Measurements from ENCODE around the gene SAE1.
"Not testable (repeated sequence)": the region's sequence is repeated elsewhere in the genome, so short reads cannot be mapped to it uniquely, and the experiment has no call there.

SAE1 gene

GRCh38 chr19:47097396-47098201 lies 33.0 kb upstream of the SAE1 start:
- H3K4me3 ChIP-seq (ENCODE audit: low read depth, low read length) = no peak overlapping the region
- no peak for TF ChIP-seq CTCF (IDR thresholded peaks at IDR 0.05; ENCODE audit: low read depth, low read length)
- in situ Hi-C loops (cut with HindIII; ENCODE audit: low sequenced_read_pairs) = no loop called here
- no peak for DNase-seq (ENCODE audit: low read depth, low spot score)

GRCh38 chr19:47098608-47099007 lies 32.0 kb upstream of the SAE1 start:
- DNase-seq (ENCODE audit: low read depth, low spot score) = no peak
- in situ Hi-C loops (cut with HindIII; ENCODE audit: low sequenced_read_pairs) = no loop called here
- no peak for TF ChIP-seq CTCF (IDR thresholded peaks at IDR 0.05; ENCODE audit: low read depth, low read length)
- no peak overlapping the region for H3K4me3 ChIP-seq (ENCODE audit: low read depth, low read length)

- in situ Hi-C loops (cut with HindIII; ENCODE audit: low sequenced_read_pairs) = no loop called here
- H3K4me3 ChIP-seq (ENCODE audit: low read depth, low read length) = no peak overlapping the region
- no peak for DNase-seq (ENCODE audit: low read depth, low spot score)
- TF ChIP-seq CTCF (IDR thresholded peaks at IDR 0.05; ENCODE audit: low read depth, low read length) = no peak
Measured at GRCh38 chr19:47099576-47100050, 31.0 kb upstream of the SAE1 start.

- no peak overlapping the region for H3K4me3 ChIP-seq (ENCODE audit: low read depth, low read length)
- in situ Hi-C loops (cut with HindIII; ENCODE audit: low sequenced_read_pairs) = no loop called here
- TF ChIP-seq CTCF (IDR thresholded peaks at IDR 0.05; ENCODE audit: low read depth, low read length) = no peak
- DNase-seq (ENCODE audit: low read depth, low spot score) = no peak
Measured at GRCh38 chr19:47100290-47100689, 30.3 kb upstream of the SAE1 start.

- DNase-seq (ENCODE audit: low read depth, low spot score); in situ Hi-C loops (cut with HindIII; ENCODE audit: low sequenced_read_pairs); H3K4me3 ChIP-seq (ENCODE audit: low read depth, low read length): not testable (repeated sequence)
Measured at GRCh38 chr19:47101116-47101515, 29.5 kb upstream of the SAE1 start.

- no peak for DNase-seq (ENCODE audit: low read depth, low spot score)
- TF ChIP-seq CTCF (IDR thresholded peaks at IDR 0.05; ENCODE audit: low read depth, low read length) = no peak
- in situ Hi-C loops (cut with HindIII; ENCODE audit: low sequenced_read_pairs) = no loop called here
- no peak overlapping the region for H3K4me3 ChIP-seq (ENCODE audit: low read depth, low read length)
Measured at GRCh38 chr19:47102346-47103060, 28.1 kb upstream of the SAE1 start.

- H3K4me3 ChIP-seq (ENCODE audit: low read depth, low read length) = no peak overlapping the region
- in situ Hi-C loops (cut with HindIII; ENCODE audit: low sequenced_read_pairs) = no loop called here
- no peak for DNase-seq (ENCODE audit: low read depth, low spot score)
- no peak for TF ChIP-seq CTCF (IDR thresholded peaks at IDR 0.05; ENCODE audit: low read depth, low read length)
Measured at GRCh38 chr19:47104680-47105079, 26.0 kb upstream of the SAE1 start.
